ENCODE results near the gene OR4A16. TPM values are rescaled to one million over a fixed set of nuclear protein-coding genes. Genes with fewer than 3 reads are reported as not detected.

The OR4A16 gene
- total RNA-seq, 6 experiments from 2014 or later: not detected

- no peaks in the 10 kb centered on the region for H3K9me3 ChIP-seq
- 0% methylated on average over 1 of the region's 1 CpG for WGBS (ENCODE audit: insufficient coverage, low coverage, low lambda C conversion rate, missing lambda C conversion rate)
- H3K4me3 ChIP-seq: no peak overlapping the region
- intact Hi-C loops (cut with DNase I): no loop called here
- no peaks in the 10 kb centered on the region for H3K4me1 ChIP-seq
- H3K27ac ChIP-seq: no peak overlapping the region
- H3K27me3 ChIP-seq: no peaks in the 10 kb centered on the region
- no peaks in the 10 kb centered on the region for H3K36me3 ChIP-seq
- no peak for TF ChIP-seq POLR2A (IDR thresholded peaks at IDR 0.05)
- peak in 2 of 4 donors; percentile 23 to 30 for TF ChIP-seq CTCF (IDR thresholded peaks at IDR 0.05)
- ATAC-seq (peak in 1 of 4 donors; percentile 33), DNase-seq (no peak)
Observed at GRCh38 chr11:55357560-55358184, 14.7 kb downstream of the OR4A16 start.

GRCh38 chr11:55367674-55368073 is 24.7 kb downstream of the OR4A16 start, which contains the start of gene OR4A15:
Gene OR4A15 (plus strand): TSS chr11:55367974. CDS start chr11:55367974, 0 bp downstream.
- H3K27ac ChIP-seq: no peak within 1 kb of the TSS
- H3K9me3 ChIP-seq: no peaks in the 10 kb centered on the region
- H3K36me3 ChIP-seq: no peaks in the 10 kb centered on the region
- no peaks in the 10 kb centered on the region for H3K27me3 ChIP-seq
- H3K4me1 ChIP-seq: no peaks in the 10 kb centered on the region
- WGBS (ENCODE audit: insufficient coverage, low coverage, low lambda C conversion rate, missing lambda C conversion rate): 38% methylated on average over 4 of the region's 4 CpGs
- no peak for DNase-seq
- intact Hi-C loops (cut with DNase I): no loop called here
- no peak for ATAC-seq
- H3K4me3 ChIP-seq: no peak within 1 kb of the TSS
- TF ChIP-seq CTCF (IDR thresholded peaks at IDR 0.05): no peak

Other genes with a start within 250 kb of the OR4A16 start
- not detected for gene TRIM48, start 81.0 kb upstream of the OR4A16 start, total RNA-seq
- not detected for gene OR4A15, start 24.8 kb downstream of the OR4A16 start, total RNA-seq
- gene OR4C15, start 211.3 kb downstream of the OR4A16 start, total RNA-seq: not detected
- gene OR4C16, start 228.9 kb downstream of the OR4A16 start, total RNA-seq: not detected